Cardiac muscle cell (in vitro differentiated cells and primary cell): ENCODE data around the gene CKAP2L. TPM values are rescaled to one million over a fixed set of nuclear protein-coding genes. Genes with fewer than 3 reads are reported as not detected.

Experiments used
- DNase-seq, 2 donors: peaks; one replicate each; pipeline versions ENCODE4 v3.0.0 to v3.0.0-alpha.2; 2010 to 2017; ENCODE audit warnings: low read depth in 1 of 2, low spot score in 1 of 2
- H3K27ac ChIP-seq: fragments of 200-600 bp; sonication (generic); 2 replicates; pipeline ENCODE4 v1.5.1; 2016
- H3K27me3 ChIP-seq: fragments of 200-600 bp; sonication (generic); 2 replicates; pipeline ENCODE4 v1.6.0; 2016; ENCODE audit warnings: control low read depth
- H3K36me3 ChIP-seq: fragments of 200-600 bp; sonication (generic); 2 replicates; pipeline ENCODE4 v1.5.1; 2016; ENCODE audit warnings: control low read depth
- H3K4me1 ChIP-seq: fragments of 200-600 bp; sonication (generic); 2 replicates; pipeline ENCODE4 v1.8.1; 2017; ENCODE audit warnings: low read depth, mild to moderate bottlenecking, mixed run types
- H3K4me3 ChIP-seq: fragments of 200-600 bp; sonication (generic); 2 replicates; pipeline ENCODE4 v1.5.1; 2016; ENCODE audit warnings: mild to moderate bottlenecking
- H3K9me3 ChIP-seq: fragments of 200-600 bp; sonication (generic); 2 replicates; pipeline ENCODE4 v1.5.1; 2017; ENCODE audit warnings: low read depth, mild to moderate bottlenecking, control low read depth
- polyA plus RNA-seq: library from polyadenylated mRNA; unstranded; fragments of >200 nt; fragmentation: Nextera tagmentation; extraction: Ambion mirVana; gene quantifications from 2 replicates; pipeline ENCODE4 v1.2.1, GENCODE V29; 2016
- total RNA-seq: library from RNA; depleted of rRNA; stranded (reverse); fragments of >200 nt; gene quantifications from 2 replicates; pipeline ENCODE4 v1.2.3, GENCODE V29; 2016
- TF ChIP-seq, protein P1 (sequence below): IDR thresholded peaks from 2 replicates; pipeline ENCODE4 v1.5.1; 2012; ENCODE audit warnings: low read depth, mild to moderate bottlenecking, low read length

The CKAP2L gene
- total and polyA plus RNA-seq, 2 experiments from 2014 or later = 4.0 to 13.7 TPM

DNA sequence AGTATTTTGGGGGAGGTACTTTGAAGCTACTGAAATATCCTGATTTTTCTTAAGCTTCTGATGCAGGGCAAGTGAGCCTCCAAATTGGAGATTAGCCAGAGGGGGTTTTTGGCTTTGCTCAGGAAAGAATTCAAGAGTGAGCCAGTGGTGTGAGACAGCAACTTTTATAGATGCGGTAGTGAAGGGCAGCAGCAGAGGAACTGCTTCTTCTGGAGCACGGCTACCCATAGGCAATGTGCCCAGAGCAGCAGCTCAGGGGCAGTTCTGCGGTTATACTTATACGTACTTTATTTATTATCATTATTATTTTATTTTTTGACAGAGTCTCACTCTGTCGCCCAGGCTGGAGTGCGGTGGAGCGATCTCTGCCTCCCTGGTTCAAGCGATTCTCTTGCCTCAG is 63.4 kb downstream of the CKAP2L start:
- TF ChIP-seq, protein P1, sequence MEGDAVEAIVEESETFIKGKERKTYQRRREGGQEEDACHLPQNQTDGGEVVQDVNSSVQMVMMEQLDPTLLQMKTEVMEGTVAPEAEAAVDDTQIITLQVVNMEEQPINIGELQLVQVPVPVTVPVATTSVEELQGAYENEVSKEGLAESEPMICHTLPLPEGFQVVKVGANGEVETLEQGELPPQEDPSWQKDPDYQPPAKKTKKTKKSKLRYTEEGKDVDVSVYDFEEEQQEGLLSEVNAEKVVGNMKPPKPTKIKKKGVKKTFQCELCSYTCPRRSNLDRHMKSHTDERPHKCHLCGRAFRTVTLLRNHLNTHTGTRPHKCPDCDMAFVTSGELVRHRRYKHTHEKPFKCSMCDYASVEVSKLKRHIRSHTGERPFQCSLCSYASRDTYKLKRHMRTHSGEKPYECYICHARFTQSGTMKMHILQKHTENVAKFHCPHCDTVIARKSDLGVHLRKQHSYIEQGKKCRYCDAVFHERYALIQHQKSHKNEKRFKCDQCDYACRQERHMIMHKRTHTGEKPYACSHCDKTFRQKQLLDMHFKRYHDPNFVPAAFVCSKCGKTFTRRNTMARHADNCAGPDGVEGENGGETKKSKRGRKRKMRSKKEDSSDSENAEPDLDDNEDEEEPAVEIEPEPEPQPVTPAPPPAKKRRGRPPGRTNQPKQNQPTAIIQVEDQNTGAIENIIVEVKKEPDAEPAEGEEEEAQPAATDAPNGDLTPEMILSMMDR = no peak
- no peak overlapping the region for H3K27ac ChIP-seq

GRCh38 chr2:112699984-112700667 is 64.3 kb downstream of the CKAP2L start:
- no peaks in the 10 kb centered on the region for H3K27me3 ChIP-seq
- no peaks in the 10 kb centered on the region for H3K36me3 ChIP-seq
- no peak overlapping the region for H3K27ac ChIP-seq
- TF ChIP-seq, protein P1 = no peak
- no peaks in the 10 kb centered on the region for H3K4me1 ChIP-seq
- no peak for DNase-seq
- no peak overlapping the region for H3K4me3 ChIP-seq
- no peaks in the 10 kb centered on the region for H3K9me3 ChIP-seq

More for the DNA sequence above, 63.4 kb downstream of the CKAP2L start:
- no peaks in the 10 kb centered on the region for H3K27me3 ChIP-seq
- no peak overlapping the region for H3K4me3 ChIP-seq
- no peaks in the 10 kb centered on the region for H3K4me1 ChIP-seq
- no peaks in the 10 kb centered on the region for H3K9me3 ChIP-seq
- H3K36me3 ChIP-seq = no peaks in the 10 kb centered on the region
- peak in 1 of 2 donors; percentile 39 for DNase-seq

DNA sequence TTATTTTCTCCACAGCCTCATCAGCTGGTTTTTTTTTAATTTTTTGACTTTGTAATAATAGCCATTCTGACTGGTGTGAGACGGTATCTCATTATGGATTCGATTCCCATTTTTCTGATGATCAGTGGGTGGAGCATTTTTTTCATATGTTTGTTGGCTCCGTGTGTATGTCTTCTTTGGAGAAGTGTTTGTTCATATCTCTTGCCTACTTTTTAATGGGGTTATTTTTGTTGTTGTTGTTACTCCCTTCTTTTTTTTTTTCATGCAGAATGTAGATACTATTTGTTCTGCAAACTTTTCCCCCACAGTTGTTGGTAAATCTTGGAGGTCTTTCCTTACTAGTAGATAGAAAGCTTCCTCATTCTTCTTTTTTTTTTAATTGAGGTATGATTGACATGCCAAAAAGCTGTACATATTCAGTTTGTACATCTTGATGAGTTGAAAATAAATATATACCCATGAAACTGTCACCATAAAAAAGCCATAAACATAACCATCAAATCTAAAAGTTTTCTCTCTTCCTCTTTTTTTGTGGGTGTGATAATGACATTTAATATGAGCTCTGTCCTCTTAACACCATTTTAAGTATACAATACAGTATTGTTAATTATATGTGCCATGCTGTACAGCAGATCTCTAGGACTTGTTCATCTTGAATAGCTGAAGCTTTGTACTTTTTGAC is 65.4 kb downstream of the CKAP2L start:
- Histone ChIP-seq H3K9me3 (no peaks in the 10 kb centered on the region), H3K36me3 (no peaks in the 10 kb centered on the region), H3K27ac (no peak overlapping the region), H3K4me3 (no peak overlapping the region), H3K4me1 (no peaks in the 10 kb centered on the region), H3K27me3 (no peaks in the 10 kb centered on the region)
- no peak for DNase-seq
- TF ChIP-seq, protein P1 = no peak

- H3K9me3 ChIP-seq = no peaks in the 10 kb centered on the region
- no peaks in the 10 kb centered on the region for H3K4me1 ChIP-seq
- no peak for DNase-seq
- TF ChIP-seq, protein P1 = no peak
- no peak overlapping the region for H3K4me3 ChIP-seq
- no peak overlapping the region for H3K27ac ChIP-seq
- H3K36me3 ChIP-seq = no peaks in the 10 kb centered on the region
- no peaks in the 10 kb centered on the region for H3K27me3 ChIP-seq
These were observed 70.2 kb downstream of the CKAP2L start for GRCh38 chr2:112694182-112694581.

DNA sequence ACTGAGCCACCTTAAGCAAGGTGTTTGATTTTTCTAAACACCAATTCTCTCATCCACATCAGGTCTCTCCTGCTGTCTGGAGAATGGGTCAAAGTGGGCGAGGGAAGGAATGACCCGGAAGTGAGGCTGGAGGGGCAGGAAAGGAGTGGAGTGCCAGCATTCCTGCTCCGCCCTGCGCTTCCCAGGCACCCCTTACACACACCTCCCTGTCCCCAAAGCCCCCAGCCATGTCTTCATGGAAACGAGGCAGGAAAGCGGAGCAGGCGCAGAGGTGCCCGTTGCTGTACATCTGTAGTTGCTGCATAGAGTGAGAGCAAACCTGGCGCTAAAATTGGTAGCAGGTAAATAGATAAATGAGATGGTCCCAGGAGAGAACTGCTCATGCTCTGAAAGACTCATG is 70.8 kb downstream of the CKAP2L start:
- no peak overlapping the region for H3K4me3 ChIP-seq
- no peaks in the 10 kb centered on the region for H3K9me3 ChIP-seq
- no peaks in the 10 kb centered on the region for H3K27me3 ChIP-seq
- no peaks in the 10 kb centered on the region for H3K4me1 ChIP-seq
- no peaks in the 10 kb centered on the region for H3K36me3 ChIP-seq
- no peak for DNase-seq
- H3K27ac ChIP-seq = no peak overlapping the region
- TF ChIP-seq, protein P1 = no peak
